ENCODE results near the gene AP1G2. TPM values are rescaled to one million over a fixed set of nuclear protein-coding genes. Genes with fewer than 3 reads are reported as not detected.
"Not testable (repeated sequence)": the region's sequence is repeated elsewhere in the genome, so short reads cannot be mapped to it uniquely, and the experiment has no call there.

Gene AP1G2
- total RNA-seq, 1 experiment from 2014 or later = 21.3 TPM

GRCh38 chr14:23600806-23601205 lies 33.2 kb upstream of the AP1G2 start:
- DNase-seq (ENCODE audit: low read depth) = no peak

DNA sequence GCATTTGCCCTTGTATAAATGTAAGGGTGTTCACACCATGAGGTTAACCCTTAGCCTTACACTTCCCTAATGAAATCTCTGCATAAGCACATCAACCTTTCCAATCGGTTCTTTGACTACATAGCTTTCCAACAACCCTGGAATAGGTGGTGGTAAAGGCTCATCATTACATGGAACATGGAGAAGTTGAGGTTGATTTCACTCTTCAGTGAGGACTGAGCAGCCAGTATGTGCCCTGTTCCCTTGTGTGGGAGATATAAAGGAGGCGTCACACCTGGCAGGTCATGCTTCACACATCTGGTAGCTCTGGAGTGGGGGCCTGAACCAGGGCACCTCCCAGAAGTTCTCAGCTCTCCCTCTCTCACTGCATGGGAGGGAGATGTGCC lies 32.7 kb upstream of the AP1G2 start:
- DNase-seq (ENCODE audit: low read depth) = no peak

- DNase-seq (ENCODE audit: low read depth) = not testable (repeated sequence)
Observed at GRCh38 chr14:23594191-23594590, 26.6 kb upstream of the AP1G2 start.

GRCh38 chr14:23590198-23590597 lies 22.6 kb upstream of the AP1G2 start:
- no peak for DNase-seq (ENCODE audit: low read depth)

GRCh38 chr14:23589606-23590005 lies 22.0 kb upstream of the AP1G2 start:
- DNase-seq (ENCODE audit: low read depth) = no peak

DNA sequence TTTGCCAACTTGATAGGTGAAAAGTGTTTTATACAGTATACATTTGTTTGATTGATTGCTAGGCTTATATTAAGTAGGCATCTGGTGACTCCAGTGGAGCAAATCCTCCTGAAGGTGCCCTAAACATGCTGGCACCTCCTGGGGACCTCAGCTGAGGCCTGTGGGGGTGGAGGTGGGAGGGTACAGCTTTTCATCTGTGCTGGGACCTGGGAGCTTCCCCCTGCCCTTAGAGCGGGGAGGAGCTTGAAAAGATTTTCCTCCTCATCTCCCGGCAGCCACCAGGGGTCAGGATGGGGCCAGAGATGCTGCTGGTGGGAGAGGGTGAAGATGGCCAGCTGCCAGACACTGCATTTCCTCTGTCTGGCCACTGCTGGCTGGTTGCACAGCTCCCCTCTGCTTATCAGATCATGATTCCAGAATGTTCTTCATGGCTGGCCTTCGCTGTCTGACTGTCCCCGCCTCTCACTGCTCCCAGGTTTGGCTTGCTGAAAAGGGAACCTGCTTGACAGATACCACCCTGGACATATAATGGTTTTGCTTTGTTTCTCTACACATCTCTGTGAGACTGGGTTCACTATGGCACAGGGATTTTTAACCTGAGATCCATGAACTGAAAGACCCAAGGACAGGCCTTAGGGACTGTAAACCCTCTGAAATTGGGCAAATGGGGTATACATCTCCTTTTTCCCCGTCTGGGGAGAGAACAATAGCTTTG lies 21.4 kb upstream of the AP1G2 start:
- peak; percentile 81 for DNase-seq (ENCODE audit: low read depth)

DNA sequence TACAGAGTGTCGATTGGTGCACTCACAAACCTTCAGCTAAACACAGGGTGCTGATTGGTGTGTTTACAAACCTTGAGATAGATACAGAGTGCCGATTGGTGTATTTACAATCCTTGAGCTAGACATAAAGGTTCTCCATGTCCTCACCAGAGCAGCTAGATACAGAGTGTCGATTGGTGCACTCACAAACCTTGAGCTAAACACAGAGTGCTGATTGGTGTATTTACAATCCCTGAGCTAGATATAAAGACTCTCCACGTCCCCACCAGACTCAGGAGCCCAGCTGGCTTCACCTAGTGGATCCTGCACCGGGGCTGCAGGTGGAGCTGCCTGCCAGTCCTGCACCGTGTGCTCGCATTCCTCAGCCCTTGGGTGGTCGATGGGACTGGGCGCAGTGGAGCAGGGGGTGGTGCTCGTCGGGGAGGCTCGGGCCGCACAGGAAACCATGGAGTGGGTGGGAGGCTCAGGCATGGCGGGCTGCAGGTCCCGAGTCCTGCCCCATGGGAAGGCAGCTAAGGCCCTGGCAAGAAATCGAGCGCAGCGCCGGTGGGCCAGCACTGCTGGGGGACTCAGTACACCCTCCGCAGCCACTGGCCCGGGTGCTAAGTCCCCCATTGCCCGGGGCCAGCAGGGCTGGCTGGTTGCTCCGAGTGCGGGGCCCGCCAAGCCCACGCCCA lies 17.1 kb upstream of the AP1G2 start:
- DNase-seq (ENCODE audit: low read depth) = not testable (repeated sequence)

DNA sequence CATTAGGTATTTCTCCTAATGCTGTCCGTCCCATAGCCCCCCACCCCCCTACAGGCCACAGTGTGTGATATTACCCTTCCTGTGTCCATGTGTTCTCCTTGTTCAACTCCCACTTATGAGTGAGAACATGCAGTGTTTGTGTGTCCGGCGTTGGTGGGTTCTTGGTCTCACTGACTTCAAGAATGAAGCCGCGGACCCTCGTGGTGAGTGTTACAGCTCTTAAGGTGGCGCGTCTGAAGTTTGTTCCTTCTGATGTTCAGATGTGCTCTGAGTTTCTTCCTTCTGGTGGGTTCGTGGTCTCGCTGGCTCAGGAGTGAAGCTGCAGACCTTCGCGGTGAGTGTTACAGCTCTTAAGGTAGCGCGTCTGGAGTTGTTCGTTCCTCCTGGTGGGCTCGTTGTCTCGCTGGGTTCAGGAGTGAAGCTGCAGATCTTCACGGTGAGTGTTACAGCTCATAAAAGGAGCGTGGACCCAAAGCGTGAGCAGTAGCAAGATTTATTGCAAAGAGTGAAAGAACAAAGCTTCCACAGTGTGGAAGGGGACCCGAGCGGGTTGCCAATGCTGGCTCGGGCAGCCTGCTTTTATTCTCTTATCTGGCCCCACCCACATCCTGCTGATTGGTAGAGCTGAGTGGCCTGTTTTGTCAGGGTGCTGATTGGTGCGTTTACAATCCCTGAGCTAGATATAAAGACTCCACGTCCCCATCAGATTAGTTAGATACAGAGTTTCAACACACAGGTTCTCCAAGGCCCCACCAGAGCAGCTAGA lies 16.4 kb upstream of the AP1G2 start:
- DNase-seq (ENCODE audit: low read depth) = not testable (repeated sequence)

DNA sequence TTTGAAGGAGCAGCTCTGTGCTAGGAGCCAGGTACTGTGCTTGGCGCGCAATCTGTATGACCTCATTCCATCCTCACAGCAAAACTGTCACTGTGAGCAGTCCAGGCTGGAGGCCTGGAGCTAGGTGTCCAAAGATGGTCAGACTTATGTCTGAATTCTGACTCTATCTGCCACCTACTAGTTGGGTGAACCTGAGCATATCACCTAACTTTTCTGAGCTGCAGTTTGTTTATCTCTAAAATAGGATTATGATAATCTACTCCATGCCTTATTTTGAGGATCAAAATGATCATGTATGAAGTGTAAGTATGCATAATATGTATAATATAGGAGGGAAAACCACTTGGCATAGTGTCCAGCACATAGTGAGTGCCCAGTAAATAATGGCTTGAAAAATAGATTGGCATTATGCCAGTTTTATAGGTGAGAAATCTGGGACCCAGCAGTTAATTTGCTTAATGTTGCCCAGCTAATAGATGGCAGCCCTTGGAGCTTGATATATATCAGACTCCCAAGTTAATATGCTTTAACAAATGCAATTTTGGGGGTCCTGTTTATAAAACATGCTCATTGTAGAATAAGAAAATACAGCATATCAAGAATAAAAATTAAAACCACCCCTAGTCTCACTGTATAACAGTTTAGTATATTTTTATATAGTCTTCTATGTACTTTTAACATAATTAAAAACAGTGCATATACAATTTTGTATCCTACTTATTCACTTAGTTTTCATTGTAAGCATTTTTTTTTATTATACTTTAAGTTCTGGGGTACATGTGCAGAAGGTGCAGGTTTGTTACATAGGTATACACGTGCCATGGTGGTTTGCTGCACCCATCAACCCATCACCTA lies 15.5 kb upstream of the AP1G2 start:
- DNase-seq (ENCODE audit: low read depth) = no peak

DNA sequence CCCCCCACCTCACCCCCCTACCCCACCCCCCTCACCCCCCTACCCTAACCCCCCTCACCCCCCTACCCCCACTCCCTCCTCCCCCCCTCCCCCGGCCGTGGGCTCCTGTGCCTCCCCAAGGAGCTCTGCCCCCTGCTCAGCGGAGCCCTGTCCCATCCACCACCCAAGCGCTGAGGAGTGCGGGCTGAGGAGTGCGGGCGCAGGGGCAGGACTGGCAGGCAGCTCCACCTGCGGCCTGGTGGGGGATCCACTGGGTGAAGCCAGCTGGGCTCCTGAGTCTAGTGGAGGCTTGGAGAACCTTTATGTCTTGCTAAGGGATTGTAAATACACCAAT lies 13.3 kb upstream of the AP1G2 start:
- DNase-seq (ENCODE audit: low read depth) = no peak

- DNase-seq (ENCODE audit: low read depth) = no peak
Observed at GRCh38 chr14:23580152-23580926, 12.7 kb upstream of the AP1G2 start.

GRCh38 chr14:23579739-23580138 lies 12.1 kb upstream of the AP1G2 start:
- no peak for DNase-seq (ENCODE audit: low read depth)

GRCh38 chr14:23579311-23579630 lies 11.7 kb upstream of the AP1G2 start:
- DNase-seq (ENCODE audit: low read depth) = no peak

DNA sequence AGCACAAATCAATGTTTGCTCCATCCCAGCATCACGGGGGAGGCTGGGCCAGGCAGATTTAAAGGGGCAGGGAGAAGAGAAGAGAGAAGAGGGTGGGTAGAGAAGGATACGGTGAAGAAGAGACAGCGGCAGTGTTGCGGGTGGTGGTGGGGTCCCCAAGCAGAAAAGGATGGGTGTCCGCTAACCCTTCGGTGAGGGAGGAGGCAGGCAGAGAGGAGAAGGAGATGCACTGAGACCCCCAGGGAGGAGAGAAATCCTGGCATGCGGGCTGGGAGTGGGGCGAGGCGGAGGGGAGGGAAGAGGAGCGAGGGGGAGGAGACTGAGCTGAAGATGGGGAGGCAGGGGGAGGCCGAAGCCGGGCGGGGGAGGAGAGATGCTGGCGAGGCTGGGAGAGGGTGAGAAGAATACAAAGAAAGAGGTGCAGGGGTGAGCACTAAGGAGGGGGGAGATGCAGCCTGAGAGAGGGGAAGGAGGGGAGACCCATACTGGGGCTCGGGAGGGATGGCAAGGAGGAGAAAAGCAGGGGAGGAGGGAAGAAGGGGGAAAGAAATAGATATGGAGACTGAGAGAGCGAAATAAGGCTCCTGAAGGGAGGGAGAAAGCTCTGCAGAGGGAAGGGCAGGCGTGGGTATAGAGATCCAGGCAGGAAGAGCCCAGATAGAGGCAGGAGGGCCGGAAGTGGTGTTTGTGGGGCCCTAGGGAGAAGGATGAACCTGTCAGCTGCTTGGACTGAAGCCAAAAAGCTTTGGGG lies 11.1 kb upstream of the AP1G2 start, which contains the start of gene JPH4:
Gene JPH4 (minus strand): TSS at position 231 of the 751 bp plus-strand sequence. CDS start 1,337 bp downstream, outside the sequence.
- peak; percentile 38 for DNase-seq (ENCODE audit: low read depth)

DNA sequence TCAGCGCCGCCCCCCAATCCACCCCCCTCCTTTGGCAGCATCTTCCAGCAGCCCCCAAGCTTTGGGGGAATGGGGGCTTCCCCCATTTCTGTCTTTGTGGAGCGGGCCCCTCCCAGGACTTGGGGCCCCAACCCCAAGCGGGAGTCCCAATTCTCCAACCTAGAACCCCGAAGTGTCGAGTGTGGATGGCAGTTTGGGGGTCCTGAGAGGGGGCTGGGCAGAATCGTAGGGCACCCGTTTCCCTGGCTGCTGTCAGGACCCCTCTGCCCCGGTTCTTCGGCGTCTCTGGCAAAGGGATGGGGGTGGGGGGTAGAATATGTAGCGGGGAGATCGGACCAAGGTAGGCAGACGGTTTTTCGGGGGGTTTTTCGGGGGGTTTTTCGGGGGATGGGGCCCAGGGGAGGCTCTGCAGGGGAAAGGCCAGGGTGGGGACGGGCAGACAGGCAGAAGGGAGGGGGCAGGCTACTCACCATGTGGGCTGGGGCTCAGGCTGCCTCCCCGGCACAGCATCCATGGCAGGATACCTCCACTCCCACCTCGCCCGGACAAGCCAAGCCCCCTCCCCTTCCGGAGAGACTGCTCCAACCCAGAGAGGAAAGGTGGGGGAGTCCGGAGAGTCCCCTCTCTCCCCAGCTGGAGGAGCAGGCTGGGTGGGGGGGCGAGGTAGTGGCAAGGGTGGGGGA lies 10.3 kb upstream of the AP1G2 start:
- DNase-seq (ENCODE audit: low read depth) = no peak

- DNase-seq (ENCODE audit: low read depth) = peak; percentile 24
Observed at GRCh38 chr14:23577004-23577681, 9.6 kb upstream of the AP1G2 start.

DNA sequence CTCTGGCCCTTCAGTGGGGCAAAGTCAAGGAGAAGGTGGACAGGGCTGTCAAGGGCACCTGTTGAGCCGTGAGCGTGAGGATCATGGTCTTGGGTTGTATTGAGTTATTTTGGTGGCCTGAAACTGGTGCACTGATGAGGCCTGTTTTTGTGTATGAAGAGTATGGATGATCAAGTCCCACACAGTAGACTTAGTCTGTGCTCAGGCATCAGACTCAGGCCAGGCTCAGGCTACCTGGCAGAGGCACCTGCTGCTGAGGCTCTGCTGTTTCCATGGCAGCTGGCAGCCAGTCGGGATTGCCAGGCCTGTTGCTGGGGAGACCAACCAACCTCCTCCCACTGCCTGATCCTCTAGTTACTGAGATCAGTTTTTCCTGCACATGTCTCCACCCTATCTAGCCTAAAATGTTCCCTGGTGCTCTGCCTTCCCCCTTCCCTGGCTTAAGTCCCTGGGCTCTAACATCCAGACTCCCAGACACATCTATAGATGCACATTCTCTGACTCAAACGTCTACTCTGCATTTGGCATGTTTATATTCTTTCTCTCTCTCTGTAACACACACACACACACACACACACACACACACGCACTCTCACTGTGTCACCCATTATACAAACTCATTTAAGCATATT lies 5.9 kb upstream of the AP1G2 start:
- no peak for DNase-seq (ENCODE audit: low read depth)

DNA sequence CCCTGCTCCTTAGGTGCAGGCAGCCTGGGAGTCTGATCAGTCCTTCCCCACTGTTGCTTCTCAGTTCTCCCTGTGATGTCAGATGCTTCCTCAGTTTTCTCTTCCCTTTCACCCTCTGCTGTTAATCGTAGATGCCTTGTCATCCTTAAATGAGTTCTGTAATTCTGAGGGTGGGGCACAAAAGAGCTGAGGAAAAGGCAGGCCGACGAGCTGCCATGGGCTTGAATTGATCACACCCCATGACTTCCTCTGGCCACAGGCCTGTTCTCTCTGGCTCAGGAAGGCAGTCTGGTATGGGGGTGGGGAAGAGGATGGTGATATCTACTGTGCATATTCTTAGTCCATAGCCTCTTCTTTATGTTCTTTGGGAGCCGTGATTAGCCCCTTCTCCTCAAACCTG lies 5.2 kb upstream of the AP1G2 start:
- DNase-seq (ENCODE audit: low read depth) = no peak

DNA sequence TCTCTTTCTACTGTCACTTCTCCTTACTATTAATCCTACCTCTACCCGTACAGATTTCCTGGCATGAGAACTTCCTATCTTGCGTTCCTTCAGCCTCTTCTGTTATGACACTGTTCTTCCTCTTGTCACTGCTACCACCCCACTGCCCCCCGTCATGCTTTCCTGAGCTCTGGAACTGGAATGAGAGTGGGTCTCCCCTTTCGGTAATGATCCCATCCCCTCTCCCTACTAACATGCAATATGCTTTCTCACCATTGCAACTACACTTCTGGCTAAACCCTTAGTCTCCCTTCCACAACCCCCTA lies 4.9 kb upstream of the AP1G2 start:
- DNase-seq (ENCODE audit: low read depth) = no peak
